ENCODE data around the gene GRK1. TPM values are rescaled to one million over a fixed set of nuclear protein-coding genes. Genes with fewer than 3 reads are reported as not detected.

The GRK1 gene
- total and polyA plus RNA-seq, 2 of the 13 experiments (the other 11 are each of a cell fraction or from before 2014, with no cell fraction given): 0.07 to 0.12 TPM

DNA sequence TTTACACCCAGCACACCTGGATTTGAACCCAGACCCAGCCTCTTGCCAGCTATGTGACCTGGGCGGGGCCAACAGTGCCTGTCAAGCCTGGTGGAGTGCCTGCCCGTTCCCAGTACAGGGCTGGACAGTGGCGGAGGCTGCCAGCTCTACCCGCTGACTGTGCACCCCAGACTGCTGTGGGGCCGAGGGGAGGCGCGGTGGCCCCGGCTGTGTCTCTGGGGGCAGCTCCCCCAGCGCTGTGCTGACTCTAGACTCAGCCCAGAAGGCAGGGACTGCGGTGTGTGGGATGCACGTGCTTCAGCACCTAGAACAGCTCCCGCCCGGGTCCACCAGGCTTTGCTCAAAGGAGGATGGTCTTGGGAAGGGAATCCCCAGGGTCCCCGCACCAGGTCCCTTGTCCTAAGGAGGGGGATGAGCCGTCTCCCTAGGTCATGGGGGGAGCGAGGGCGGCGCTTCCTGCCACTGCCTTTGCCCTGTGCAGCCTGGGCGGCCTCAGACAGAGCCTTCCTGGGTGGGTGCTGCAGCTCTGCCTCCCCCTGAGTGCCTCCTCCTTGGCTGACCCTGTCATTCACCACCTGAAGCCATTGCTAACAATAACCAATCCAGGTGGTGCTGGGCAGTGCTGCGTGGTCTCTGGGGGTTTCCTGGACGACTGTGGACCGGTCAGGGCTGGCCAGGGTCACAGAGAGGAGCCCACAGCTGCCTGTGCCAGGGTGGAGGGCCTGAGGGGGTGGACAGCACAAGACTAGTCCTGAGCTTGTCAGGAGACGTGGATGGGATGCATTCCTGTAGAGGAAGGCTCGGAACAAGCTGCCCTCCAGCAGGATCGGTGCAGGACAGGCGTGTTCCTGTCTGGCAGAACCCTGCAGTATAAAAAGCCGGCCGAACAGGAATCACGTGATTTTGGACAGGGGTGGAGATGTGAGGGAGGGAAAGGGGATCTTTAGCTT, 110.6 kb downstream of the GRK1 start (continued):
- TF ChIP-seq, protein P1, sequence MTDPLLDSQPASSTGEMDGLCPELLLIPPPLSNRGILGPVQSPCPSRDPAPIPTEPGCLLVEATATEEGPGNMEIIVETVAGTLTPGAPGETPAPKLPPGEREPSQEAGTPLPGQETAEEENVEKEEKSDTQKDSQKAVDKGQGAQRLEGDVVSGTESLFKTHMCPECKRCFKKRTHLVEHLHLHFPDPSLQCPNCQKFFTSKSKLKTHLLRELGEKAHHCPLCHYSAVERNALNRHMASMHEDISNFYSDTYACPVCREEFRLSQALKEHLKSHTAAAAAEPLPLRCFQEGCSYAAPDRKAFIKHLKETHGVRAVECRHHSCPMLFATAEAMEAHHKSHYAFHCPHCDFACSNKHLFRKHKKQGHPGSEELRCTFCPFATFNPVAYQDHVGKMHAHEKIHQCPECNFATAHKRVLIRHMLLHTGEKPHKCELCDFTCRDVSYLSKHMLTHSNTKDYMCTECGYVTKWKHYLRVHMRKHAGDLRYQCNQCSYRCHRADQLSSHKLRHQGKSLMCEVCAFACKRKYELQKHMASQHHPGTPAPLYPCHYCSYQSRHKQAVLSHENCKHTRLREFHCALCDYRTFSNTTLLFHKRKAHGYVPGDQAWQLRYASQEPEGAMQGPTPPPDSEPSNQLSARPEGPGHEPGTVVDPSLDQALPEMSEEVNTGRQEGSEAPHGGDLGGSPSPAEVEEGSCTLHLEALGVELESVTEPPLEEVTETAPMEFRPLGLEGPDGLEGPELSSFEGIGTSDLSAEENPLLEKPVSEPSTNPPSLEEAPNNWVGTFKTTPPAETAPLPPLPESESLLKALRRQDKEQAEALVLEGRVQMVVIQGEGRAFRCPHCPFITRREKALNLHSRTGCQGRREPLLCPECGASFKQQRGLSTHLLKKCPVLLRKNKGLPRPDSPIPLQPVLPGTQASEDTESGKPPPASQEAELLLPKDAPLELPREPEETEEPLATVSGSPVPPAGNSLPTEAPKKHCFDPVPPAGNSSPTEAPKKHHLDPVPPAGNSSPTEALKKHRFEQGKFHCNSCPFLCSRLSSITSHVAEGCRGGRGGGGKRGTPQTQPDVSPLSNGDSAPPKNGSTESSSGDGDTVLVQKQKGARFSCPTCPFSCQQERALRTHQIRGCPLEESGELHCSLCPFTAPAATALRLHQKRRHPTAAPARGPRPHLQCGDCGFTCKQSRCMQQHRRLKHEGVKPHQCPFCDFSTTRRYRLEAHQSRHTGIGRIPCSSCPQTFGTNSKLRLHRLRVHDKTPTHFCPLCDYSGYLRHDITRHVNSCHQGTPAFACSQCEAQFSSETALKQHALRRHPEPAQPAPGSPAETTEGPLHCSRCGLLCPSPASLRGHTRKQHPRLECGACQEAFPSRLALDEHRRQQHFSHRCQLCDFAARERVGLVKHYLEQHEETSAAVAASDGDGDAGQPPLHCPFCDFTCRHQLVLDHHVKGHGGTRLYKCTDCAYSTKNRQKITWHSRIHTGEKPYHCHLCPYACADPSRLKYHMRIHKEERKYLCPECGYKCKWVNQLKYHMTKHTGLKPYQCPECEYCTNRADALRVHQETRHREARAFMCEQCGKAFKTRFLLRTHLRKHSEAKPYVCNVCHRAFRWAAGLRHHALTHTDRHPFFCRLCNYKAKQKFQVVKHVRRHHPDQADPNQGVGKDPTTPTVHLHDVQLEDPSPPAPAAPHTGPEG (CRISPR knock-in tag; IDR thresholded peaks at IDR 0.05): no peak
- TF ChIP-seq ARHGAP35 (CRISPR knock-in tag; IDR thresholded peaks at IDR 0.05; ENCODE audit: borderline replicate concordance): no peak

DNA sequence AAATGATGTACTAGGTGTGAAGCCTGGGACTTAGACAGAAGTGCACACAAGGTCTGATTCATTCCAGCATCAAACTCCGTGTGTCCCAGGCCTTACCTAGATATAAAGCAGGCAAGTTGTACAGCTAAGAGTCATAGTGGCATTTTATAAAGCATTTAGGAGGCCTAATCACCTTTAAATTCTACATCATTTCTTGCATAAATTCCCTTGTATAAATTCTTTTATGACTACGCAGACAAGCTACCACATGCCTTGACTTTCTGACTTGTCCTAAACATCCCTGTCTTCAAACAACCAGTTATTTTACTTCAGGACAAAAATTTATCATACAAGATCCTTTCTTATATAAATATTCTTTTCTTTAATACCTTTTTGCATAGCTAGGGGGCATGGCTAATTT, 114.6 kb downstream of the GRK1 start:
- H3K9me3 ChIP-seq (ENCODE audit: low read length): no peaks in the 10 kb centered on the region
- CTCF ChIA-PET (ENCODE audit: low intra/inter-chr PET ratio, low total read pairs): no interaction called here
- no peak overlapping the region for H3K9ac ChIP-seq (ENCODE audit: insufficient read depth, low read depth, low read length)
- H3K4me3 ChIP-seq (replicated peaks in 1 of 3; ENCODE audit: insufficient read depth in 1 of 3, low read depth in 2 of 3, low read length in 3 of 3): no peak overlapping the region
- no peak for DNase-seq (ENCODE audit: low spot score)
- H3K4me2 ChIP-seq (ENCODE audit: low read depth, low read length): no peak overlapping the region
- H3K27me3 ChIP-seq (ENCODE audit: control insufficient read depth in 1 of 2, insufficient read depth in 2 of 2, low read length in 2 of 2): peaks cover 3 to 33% of the 10 kb centered on the region in 2 experiments
- in situ Hi-C loops (cut with HindIII; ENCODE audit: extremely low pct_ligation_motif_present, low pct_unique_long_range_greater_than_20kb) (no loop called here), intact Hi-C loops (cut with micrococcal nuclease; ENCODE audit: unreplicated experiment) (no loop called here)
- POLR2A ChIA-PET: no interaction called here
- H3K79me2 ChIP-seq (ENCODE audit: insufficient read depth, low read length): no peaks in the 10 kb centered on the region
- TF ChIP-seq SP1 (IDR thresholded peaks at IDR 0.05): no peak
- TF ChIP-seq SP1 (CRISPR knock-in tag; IDR thresholded peaks at IDR 0.05): no peak
- no peak for TF ChIP-seq SRSF4 (IDR thresholded peaks at IDR 0.05; ENCODE audit: low read depth, low read length, poor library complexity, severe bottlenecking)
- no peak for TF ChIP-seq MIER2 (CRISPR knock-in tag; IDR thresholded peaks at IDR 0.05)
- no peak for TF ChIP-seq ZSCAN21 (CRISPR knock-in tag; IDR thresholded peaks at IDR 0.05; ENCODE audit: borderline replicate concordance)
- TF ChIP-seq ZNF207 (IDR thresholded peaks at IDR 0.05; ENCODE audit: borderline replicate concordance): no peak
- no peak for TF ChIP-seq ZBTB1 (CRISPR knock-in tag; IDR thresholded peaks at IDR 0.05; ENCODE audit: borderline replicate concordance)
- H2AFZ ChIP-seq (ENCODE audit: low read length): no peak overlapping the region
- H3K27ac ChIP-seq (ENCODE audit: extremely low read length, insufficient read depth, low read length): no peak overlapping the region
- no TSS peak for BruUV-seq (replicated peaks)
- 0% methylated on average over 2 of the region's 2 CpGs for WGBS (ENCODE audit: low lambda C conversion rate)
- no peaks in the 10 kb centered on the region for H4K20me1 ChIP-seq (ENCODE audit: insufficient read depth, low read length)
- FAIRE-seq: no peak
- no peaks in the 10 kb centered on the region for H3K36me3 ChIP-seq (replicated peaks in 1 of 2; ENCODE audit: control insufficient read depth in 1 of 2, insufficient read depth in 2 of 2, low read length in 2 of 2)
- H3K4me1 ChIP-seq (ENCODE audit: insufficient read depth, low read length): no peaks in the 10 kb centered on the region
- no peak for ATAC-seq

Data from HepG2 (cell line).